HG03280 (cell line): ENCODE measurements around the gene CDH4.

Experiments used
- ATAC-seq: cut with Tn5 transposase; IDR thresholded peaks from one replicate; pipeline ENCODE4 v1.9.1; 2021; ENCODE audit warnings: mild to moderate bottlenecking, moderate library complexity; ENCODE audit not compliant: unreplicated experiment

Gene CDH4

DNA sequence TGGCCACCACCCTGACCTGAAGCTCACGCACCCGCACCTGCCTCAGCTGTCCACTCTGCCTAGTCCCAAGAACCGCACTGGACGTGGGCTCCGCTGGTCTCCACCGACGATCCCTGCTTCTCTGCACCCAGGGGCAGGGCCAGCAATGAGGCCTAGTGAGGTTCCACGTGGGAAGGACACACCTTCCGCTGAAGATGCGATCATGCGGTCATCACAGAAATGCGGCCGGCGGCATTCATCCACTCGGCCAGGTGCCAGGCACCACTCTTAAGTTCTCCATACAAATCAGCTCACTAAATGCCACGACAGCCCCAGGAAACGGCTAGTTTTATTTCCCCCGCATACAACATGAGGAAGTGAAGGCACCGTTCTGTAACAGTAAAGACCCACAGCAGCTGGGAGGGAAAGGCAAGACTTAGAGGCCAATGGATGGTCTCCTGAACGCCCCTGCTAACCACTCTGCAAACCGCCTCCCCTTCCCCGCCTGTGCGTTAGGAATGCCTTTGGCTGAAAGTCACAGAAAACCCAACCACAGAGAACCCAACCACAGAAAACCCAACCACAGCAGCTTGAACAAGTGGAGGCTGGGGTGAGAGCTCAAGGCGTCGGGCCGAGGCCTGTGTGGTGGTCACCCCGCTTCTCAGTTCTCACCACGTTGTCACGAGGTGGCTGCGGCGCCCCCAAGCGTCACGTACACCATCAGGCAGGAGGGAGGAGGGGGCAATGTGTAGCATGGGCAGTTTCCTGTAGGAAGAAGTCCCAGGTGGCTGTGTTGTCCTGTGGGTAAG, 609.2 kb downstream of the CDH4 start:
- ATAC-seq = no peak

DNA sequence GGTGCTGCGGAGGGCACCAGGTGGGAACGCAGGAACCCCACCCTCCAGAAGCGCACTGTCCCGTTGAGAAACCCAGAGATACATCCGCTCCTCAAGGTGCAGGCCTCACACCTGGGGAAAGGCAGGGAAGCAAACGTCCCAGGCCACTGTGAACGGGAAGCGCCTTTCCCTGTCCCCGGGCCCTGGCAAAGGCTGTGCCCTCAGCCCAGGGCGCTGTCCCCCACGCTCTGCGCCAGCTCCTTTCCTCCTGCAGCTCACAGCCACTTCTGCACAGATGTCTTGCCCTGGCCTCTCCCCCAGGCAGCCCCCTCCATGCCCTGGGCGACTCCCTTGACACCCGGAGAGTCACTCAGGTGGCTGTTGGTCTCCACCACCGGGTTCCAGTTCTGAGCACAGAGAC, 609.8 kb downstream of the CDH4 start:
- ATAC-seq = no peak

DNA sequence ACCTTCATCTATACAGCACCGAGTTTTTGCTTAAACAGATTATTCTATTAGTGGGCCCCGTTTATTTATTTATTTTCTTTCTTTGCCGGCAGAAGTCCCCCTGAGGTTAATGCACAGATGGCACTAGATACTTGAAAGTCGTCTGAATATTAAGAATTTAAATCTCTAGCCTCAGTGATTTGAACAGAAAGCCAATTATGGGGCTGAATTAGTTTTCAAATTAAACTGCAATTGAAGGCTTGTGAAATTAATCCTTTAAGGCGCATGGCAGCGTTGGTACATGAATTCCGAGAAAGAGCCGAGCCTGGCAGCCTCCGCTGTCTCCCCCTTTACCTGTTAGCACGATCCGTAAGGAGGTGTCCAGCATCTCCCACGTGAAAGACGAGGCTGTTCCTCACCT, 610.8 kb downstream of the CDH4 start:
- ATAC-seq = no peak

DNA sequence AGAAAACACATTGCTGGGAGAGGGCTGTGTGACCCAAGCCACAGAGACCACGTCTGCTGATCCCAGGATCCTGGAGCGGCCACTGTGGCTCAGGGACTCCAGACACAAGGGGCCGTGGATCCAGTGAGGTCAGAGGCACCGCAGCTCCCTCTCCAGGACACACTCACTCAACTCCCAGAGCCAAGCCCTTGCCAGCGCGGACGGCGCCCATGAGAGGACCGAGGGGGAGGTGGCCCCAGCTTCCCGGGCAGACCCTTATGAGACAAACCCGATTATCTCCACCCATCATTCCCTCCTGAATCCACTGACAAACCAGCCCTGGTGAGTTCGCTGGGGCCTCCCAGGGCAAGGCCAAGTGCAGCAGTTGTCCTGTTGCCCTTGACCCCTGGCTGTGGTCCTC, 612.4 kb downstream of the CDH4 start:
- ATAC-seq = no peak

DNA sequence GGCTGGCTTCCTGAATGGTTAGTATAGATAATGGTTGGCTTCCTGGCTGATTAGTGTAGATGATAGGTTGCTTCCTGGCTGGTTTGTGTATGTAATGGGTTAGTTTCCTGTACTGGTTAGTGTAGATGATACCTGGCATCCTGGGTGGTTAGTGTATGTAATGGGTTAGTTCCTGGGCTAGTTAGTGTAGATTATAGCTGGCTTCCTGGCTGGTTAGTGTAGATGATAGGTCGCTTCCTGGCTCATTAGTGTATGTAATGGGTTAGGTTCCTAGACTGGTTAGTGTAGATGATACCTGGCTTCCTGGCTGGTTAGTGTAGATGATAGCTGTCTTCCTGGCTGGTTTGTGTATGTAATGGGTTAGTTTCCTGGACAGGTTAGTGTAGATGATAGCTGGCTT, 613.3 kb downstream of the CDH4 start:
- no peak for ATAC-seq

DNA sequence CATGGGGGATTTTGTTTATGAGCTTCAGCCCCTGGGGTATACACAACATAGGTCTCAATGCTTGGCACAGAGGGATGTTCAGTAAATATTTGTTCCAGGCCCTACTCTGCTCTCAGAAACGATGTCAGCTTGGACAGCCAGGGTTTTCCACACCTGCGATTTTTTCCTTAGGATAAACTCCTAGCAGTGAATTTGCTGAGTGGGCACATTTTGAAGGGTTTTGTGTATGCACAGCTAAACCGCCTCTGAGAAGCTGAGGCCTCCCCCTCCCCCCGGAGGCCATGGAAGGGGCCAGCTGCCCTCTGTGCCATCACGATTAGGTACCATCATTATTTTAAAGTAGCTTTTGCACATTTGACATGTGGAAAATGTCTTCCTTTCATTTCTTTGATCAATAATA, 614.1 kb downstream of the CDH4 start:
- no peak for ATAC-seq

DNA sequence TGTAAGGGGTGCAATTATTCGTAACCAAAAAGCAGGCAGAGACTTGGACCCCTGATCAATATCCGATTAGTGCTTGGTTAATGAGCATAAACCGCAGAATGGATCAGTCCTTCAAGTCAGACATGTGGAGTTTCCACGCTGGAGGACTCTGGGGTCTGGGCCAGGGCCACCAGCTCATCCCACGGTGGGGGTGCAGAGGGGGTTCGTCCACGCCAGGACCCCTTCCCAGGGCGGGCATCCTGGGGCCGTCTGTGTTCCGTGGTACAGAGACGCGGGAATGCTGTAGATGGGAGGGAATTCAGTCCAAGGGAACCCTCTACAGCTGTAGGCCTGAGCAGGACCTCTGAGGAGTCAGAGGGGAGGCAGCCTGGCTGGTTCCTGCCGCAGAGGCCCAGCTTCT, 615.9 kb downstream of the CDH4 start:
- no peak for ATAC-seq

DNA sequence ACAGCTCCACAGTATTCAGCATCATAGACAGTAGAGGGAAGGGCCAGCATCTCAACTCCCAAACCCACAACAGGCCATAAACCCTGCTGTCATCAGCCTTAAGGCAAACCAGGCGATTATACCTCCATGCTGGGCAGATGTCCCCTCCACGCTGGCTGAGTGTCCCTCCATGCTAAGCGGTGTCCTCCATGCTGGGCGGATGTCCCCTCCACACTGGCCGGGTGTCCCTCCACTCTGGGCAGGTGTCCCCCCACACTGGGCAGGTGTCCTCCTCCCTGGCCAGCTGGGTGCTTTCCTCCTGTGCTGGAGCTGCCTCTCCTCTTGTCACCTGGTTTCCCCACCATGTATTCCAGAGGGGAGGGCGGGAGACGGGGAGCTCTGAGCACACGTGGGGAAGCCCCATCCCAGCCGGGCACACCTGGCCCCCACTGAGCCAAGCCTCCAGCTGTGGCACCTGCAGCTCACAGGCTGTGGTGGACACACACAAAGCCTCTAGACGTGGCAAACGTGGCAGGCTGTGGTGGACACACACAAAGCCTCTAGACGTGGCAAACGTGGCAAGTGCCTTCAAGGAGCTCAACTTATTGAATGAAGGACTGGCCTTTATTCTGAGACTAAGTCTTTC, 616.5 kb downstream of the CDH4 start:
- no peak for ATAC-seq

DNA sequence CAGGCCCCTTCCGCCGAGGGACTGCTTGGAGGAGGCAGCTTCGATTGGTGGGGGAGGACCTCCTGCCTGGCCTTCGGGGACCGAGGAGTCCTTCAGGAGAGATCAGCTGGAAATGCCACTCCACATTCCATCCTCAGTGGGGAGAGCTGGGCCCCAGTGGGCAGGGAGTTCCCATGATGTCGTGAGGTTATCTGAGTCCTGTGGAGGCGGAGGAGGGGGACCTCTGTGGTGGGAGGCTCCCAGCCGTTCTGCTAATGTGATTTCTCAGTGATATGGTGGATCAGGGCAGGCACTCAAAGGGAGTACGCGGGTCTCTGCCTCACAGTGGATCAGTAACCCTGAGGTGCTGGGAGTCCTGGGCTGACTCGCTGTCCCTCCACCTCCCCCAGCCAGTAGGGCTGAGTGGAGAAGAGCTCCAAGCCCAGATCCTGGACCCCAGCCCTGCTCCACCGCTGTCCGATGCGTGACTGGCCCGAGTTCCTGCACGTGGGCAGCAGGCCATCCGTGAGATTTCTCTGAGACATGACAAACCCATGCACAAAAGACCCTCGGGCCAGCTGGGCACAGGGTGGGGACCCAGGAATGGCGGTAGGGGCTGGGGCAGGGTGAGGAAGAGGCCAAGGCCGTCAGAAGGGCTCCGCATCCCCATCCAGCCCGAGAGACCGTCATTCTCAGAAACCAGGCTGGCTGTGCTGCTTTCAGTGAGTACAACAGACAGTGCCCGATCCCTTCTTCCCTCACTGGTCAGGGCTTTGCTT, 617.9 kb downstream of the CDH4 start:
- no peak for ATAC-seq

DNA sequence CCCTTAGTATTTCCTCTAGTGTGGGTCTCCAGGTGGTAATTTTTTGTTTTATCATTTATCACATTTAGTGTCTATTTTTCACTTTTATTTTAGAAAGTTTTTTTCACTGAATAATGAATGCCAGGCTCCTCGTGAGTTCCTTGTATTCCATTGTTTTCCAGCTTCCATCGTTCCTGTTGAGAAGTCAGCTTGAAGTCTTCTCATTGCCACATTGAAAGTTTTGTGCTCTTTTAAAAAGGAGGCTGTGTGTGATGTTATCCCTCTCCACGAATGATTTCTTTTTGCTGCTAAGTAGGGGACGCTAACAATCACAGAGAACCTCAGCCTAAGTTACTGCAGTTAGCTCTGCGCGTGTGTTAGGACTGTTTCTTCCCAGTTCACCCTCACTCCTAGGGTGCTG, 619.1 kb downstream of the CDH4 start:
- ATAC-seq = no peak

DNA sequence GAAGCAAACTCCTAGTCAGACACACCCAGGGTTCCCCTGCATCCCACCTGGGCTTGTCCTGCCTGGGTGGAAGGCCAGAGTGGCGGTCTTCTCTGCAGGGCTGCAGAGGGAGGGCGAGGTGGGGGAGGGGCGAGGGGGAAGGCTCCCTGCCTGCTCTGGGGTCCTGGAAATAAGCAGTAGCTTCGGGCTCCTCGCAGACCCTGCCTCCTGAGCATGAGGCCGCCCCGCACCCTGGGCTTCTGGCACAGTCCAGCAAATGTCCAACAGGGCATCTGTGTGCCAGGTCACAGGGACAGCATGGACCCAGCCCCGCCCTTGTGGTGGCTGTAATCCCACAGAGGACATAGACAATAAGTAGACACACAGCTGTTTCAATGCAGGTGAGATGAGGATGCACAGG, 619.9 kb downstream of the CDH4 start:
- no peak for ATAC-seq

DNA sequence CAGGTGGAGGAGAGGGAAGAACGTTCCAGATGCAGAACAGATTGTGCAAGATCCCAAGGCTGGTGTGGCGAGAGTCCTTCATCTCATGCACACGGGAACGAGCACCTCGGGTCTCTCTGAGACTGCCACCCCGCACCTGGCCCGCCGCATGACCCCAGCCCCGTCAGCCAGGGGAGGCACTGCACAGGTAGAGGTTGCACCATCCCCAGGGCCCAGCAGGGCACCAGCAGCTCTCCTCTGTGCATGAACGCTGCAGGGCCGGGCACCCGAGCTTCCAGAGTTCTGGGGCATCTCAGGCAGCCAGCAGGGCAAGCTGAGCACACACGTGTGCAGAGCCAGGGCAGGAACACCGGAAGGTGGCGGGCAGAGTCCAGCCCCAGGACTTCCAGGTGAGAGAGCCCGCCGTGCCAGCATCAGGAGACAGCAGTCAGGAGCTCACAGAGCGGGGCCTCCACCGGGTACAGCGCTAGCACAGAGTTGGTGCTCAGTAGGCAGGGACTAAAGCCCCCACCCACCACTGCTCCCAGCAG, 620.4 kb downstream of the CDH4 start:
- no peak for ATAC-seq

DNA sequence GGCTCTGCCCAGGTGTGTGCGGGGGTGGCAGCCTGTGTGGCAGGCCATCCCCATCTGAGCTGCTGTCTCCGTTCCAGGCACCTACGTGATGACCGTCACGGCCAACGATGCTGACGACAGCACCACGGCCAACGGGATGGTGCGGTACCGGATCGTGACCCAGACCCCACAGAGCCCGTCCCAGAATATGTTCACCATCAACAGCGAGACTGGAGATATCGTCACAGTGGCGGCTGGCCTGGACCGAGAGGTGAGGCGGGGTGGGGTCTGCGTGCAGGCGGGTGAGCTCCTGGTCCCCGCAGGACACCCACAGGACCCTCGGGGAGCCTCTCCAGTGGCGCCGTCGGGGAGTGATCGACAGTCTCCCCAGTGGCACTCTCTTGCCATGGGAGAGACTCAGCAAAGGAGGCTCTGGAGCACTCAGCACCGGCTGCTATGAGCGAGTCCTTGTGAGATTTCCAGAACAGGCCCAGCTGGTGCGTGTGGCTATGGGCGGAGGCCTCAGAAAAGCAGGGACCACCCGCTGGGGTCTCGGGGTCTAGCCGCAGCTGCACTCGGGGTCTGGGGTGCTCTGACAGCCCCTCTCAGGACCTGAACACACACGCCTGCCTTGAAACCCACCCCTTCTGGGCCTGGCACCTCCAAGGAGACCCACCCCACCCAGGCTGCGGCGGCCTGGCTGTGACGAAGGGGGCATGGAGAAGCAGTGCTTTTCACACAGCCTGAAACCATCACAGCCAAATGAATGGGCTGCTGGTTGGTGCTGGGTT, 621.8 kb downstream of the CDH4 start:
- no peak for ATAC-seq

DNA sequence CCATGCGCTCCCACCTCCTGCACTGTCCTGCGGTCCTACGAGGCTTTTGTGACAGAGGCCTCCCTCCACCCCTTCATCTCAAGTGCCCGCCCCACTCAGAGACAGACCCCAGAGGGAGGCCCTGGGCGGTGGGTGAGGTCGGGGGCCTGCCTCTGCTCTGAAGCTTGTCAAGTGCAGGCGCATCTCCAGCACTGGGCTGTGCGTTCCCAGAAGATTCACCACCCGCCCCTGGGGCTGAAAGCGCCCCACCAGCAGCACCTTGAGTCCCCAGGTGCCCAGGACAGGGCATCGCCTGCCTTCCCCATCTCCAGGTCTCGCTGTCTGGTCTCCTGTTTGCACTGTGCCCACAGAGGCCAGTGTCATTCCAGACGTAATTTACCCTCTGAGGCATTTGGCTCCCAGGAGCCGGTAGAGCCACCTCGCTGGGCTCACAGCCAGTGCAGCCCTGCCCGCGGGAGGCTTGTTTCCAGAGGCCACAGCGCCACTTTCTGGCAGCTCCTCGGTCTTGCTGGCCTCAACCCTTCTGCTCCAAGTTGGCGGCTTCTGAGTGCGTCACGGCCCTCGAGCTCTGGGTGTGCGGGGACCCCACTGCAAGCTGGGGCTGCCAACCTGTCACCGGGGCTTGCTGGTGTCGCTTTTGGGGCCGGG, 622.5 kb downstream of the CDH4 start:
- no peak for ATAC-seq

DNA sequence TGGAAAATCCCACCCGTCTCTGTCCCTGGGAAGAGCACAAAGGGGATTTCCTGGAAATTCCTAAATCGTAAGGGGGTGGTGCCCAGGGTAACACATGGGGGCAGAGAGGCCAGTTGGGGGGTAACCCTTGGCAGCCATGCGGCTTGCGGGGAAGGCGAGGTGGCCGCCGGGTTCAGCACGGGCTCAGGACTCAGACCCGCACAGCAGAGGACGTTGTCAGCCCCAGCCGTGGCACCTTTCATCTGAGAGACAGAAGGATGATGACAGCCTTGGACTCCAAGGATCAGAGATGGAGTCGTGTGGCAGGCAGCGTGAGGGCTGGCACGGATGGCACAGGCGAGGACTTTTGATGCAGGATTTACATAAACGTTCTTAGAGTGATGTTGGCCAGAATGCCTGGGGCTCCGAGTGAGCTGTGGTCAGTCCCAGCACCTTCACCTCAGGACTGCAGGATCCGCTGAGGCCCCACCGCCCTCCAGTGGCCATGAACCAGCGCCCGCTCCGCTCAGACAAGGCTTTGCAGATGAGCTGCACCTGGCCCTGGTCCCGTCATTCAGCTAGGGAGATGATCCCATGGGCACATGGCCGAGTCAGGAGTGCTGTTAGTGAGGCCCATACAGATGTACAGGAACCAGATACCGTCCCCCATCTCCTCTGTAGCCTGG, 623.3 kb downstream of the CDH4 start:
- no peak for ATAC-seq

DNA sequence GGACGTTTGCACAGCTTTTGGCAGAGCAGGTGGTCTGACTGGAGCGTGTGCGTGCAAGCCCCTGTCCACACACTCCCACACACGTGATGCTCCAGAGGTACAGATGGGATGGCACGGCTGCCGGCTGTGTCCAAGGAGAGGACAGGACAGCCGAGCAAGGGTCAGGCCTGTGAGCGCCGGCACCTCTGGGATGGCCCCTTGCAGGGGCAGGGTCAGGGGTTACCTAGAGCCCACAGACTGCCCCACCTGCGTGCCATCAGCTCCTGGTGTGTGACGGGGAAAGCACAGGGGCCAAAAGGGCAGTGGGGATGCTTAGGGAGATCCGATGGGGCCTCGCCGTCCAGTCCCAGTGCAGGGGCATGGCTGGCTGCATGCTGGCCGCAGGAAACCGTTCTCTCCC, 623.9 kb downstream of the CDH4 start:
- ATAC-seq = no peak

DNA sequence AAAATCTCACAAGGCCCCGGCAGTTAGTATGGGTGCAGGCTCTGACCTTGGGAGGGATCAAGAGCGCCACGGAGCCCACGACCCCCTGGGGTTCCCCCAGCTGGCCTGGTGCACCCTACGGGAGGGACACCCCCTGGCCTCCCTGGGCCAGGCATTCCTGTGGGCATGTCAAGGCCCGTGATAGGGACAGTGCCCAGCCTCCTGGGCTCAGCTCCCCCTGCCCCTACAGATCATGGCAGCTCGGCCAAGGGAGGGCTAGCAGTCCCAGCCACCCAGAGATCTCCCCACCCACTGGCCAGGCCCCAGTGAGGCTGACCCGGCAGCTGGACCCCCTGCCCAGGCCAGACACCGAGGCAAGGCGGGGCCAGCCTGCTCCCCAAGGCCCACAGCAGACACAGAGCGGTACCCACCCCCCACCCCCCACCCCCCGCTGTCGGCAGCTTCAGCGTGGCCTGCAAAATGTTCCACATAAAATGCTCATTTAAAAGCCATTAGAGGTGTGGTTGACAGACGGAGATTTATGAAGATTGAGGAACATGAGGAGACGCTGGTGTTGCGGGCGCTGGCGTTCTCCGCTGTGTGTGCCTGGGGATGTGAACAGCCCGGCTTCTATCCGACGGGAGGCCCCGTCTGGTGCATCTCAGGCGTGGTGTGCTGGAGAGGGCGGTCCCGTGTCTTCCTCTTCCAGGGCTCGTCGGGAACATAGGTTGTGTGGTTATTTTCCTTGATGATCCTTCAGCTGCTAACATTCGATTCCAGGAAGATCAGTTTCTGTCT, 625.1 kb downstream of the CDH4 start:
- ATAC-seq = no peak

DNA sequence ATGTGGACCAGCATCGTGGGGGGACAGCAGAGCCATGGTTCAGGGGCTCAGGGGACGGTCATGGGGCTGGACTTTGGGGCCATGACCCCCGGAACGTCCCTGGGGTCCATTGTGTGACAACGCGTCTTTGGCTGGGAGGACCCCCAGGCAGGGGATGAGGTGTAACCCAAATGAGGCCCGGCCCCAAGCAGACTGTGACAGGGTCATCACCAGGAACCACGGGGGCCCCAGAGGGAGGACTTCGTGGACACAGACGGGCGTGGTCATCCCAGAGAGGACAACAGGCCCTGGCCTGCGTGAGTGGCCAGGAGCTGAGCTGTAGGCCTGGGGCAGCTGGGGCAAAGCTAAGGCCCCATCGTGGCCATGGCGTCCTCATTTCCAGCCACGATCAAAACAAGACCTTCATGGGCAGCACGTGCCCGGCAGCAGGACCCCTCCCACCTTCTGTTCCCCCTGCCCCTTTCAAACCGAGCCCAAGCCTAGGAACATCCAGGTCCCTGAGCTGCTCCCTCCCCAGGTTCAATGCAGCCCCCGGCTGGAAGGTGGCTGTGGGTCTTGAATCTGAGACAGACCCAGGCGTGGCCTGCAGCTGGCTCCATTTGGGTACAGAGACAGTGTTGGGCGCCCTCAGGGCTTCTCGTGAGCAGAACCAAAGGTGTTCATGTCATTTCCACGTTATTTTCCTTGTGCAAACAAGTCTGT, 625.9 kb downstream of the CDH4 start:
- ATAC-seq = no peak
